ENCODE data around the gene DENR. TPM values are rescaled to one million over a fixed set of nuclear protein-coding genes. Genes with fewer than 3 reads are reported as not detected.

DENR gene
- total RNA-seq, 6 donors from 2014 or later = 8.8 to 30.3 (median 23.6) TPM

- TF ChIP-seq CTCF (IDR thresholded peaks at IDR 0.05) (no peak), POLR2AphosphoS5 (IDR thresholded peaks at IDR 0.05) (no peak), POLR2A (IDR thresholded peaks at IDR 0.05) (no peak), EP300 (IDR thresholded peaks at IDR 0.05) (no peak)
- WGBS, 2 donors = 91 to 93% methylated on average over 4 of the region's 4 CpGs
- Histone ChIP-seq H3K4me3 (no peak overlapping the region), H3K36me3 (no peaks in the 10 kb centered on the region), H3K9me3 (no peaks in the 10 kb centered on the region), H3K27me3 (no peaks in the 10 kb centered on the region), H3K4me1 (no peaks in the 10 kb centered on the region), H3K27ac (no peak overlapping the region)
- ATAC-seq (ENCODE audit: low FRiP score in 2 of 2) (no peak), DNase-seq (no peak)
Observed at GRCh38 chr12:122732611-122733010, 20.0 kb upstream of the DENR start.

GRCh38 chr12:122738571-122738970 is 14.1 kb upstream of the DENR start:
- no peaks in the 10 kb centered on the region for H3K4me1 ChIP-seq
- ATAC-seq (ENCODE audit: low FRiP score in 2 of 2) = no peak
- H3K9me3 ChIP-seq = no peaks in the 10 kb centered on the region
- no peaks in the 10 kb centered on the region for H3K36me3 ChIP-seq
- no peak overlapping the region for H3K4me3 ChIP-seq
- H3K27me3 ChIP-seq = no peaks in the 10 kb centered on the region
- no peak overlapping the region for H3K27ac ChIP-seq
- DNase-seq = no peak
- TF ChIP-seq POLR2AphosphoS5 (IDR thresholded peaks at IDR 0.05) (no peak), CTCF (IDR thresholded peaks at IDR 0.05) (no peak), POLR2A (IDR thresholded peaks at IDR 0.05) (no peak), EP300 (IDR thresholded peaks at IDR 0.05) (no peak)
- WGBS, 2 donors = 84 to 85% methylated on average over 7 of the region's 7 CpGs

GRCh38 chr12:122740351-122740750 is 12.3 kb upstream of the DENR start:
- DNase-seq (no peak), ATAC-seq (ENCODE audit: low FRiP score in 2 of 2) (no peak)
- TF ChIP-seq CTCF (IDR thresholded peaks at IDR 0.05) = no peak
- TF ChIP-seq POLR2AphosphoS5 (IDR thresholded peaks at IDR 0.05) = no peak
- no peak for TF ChIP-seq POLR2A (IDR thresholded peaks at IDR 0.05)
- TF ChIP-seq EP300 (IDR thresholded peaks at IDR 0.05) = no peak
- Histone ChIP-seq H3K4me1 (no peaks in the 10 kb centered on the region), H3K9me3 (no peaks in the 10 kb centered on the region), H3K27me3 (no peaks in the 10 kb centered on the region), H3K27ac (no peak overlapping the region), H3K36me3 (no peaks in the 10 kb centered on the region), H3K4me3 (no peak overlapping the region)
- WGBS, 2 donors = 89 to 96% methylated on average over 7 of the region's 7 CpGs

GRCh38 chr12:122743895-122744525 is 8.6 kb upstream of the DENR start:
- Histone ChIP-seq H3K4me1 (no peaks in the 10 kb centered on the region), H3K4me3 (no peak overlapping the region), H3K36me3 (no peaks in the 10 kb centered on the region), H3K27ac (peak overlapping the region in 2 of 4 donors; percentile 49 to 67), H3K27me3 (no peaks in the 10 kb centered on the region), H3K9me3 (no peaks in the 10 kb centered on the region)
- ATAC-seq (ENCODE audit: low FRiP score in 2 of 2) (peak in 1 of 2 donors; percentile 64), DNase-seq (peak in 1 of 2 donors; percentile 70)
- WGBS, 2 donors = 70 to 88% methylated on average over 6 to 7 of the region's 7 CpGs
- TF ChIP-seq CTCF (IDR thresholded peaks at IDR 0.05) (no peak), EP300 (IDR thresholded peaks at IDR 0.05) (peak in 1 of 4 donors; percentile 21), POLR2AphosphoS5 (IDR thresholded peaks at IDR 0.05) (peak in 1 of 2 donors; percentile 25), POLR2A (IDR thresholded peaks at IDR 0.05) (no peak)

All from upper lobe of left lung (tissue), 6 donors.